HEK293 (cell line): ENCODE results near the gene ASF1A.
A peak's percentile ranks its signal among the peaks of the same experiment; 100 is the strongest.

ENCODE experiments used
- FEZF1 ChIP-seq: fragments of 450-650 bp; formaldehyde crosslinking; IDR thresholded peaks from 2 replicates; pipeline ENCODE4 v1.5.1; 2016; ENCODE audit warnings: missing biosample characterization, missing genetic modification characterization
- HIC1 ChIP-seq: fragments of 450-650 bp; formaldehyde crosslinking; IDR thresholded peaks from 2 replicates; pipeline ENCODE4 v1.5.1; 2016; ENCODE audit warnings: missing biosample characterization, missing genetic modification characterization
- HOXC10 ChIP-seq: sonication (generic); formaldehyde crosslinking; IDR thresholded peaks from 2 replicates; pipeline ENCODE4 v1.8.1; 2023; ENCODE audit warnings: mild to moderate bottlenecking, missing genetic modification reagents
- KLF8 ChIP-seq: fragments of 450-650 bp; formaldehyde crosslinking; IDR thresholded peaks from 2 replicates; pipeline ENCODE4 v1.5.1; 2016; ENCODE audit warnings: missing biosample characterization, missing genetic modification characterization
- OVOL3 ChIP-seq: fragments of 450-650 bp; formaldehyde crosslinking; IDR thresholded peaks from 2 replicates; pipeline ENCODE4 v1.5.1; 2016; ENCODE audit warnings: missing biosample characterization, missing genetic modification characterization
- PRDM6 ChIP-seq: fragments of 450-650 bp; formaldehyde crosslinking; IDR thresholded peaks from 2 replicates; pipeline ENCODE4 v1.5.1; 2017; ENCODE audit warnings: missing biosample characterization, missing genetic modification characterization
- RBAK ChIP-seq: fragments of 450-650 bp; formaldehyde crosslinking; IDR thresholded peaks from 2 replicates; pipeline ENCODE4 v1.5.1; 2016; ENCODE audit warnings: missing biosample characterization, missing genetic modification characterization
- ZBTB17 ChIP-seq: fragments of 450-650 bp; formaldehyde crosslinking; IDR thresholded peaks from 2 replicates; pipeline ENCODE4 v1.5.1; 2016; ENCODE audit warnings: missing biosample characterization, missing genetic modification characterization
- ZFP3 ChIP-seq: fragments of 450-650 bp; formaldehyde crosslinking; IDR thresholded peaks from 2 replicates; pipeline ENCODE4 v1.5.1; 2016; ENCODE audit warnings: low read depth, missing biosample characterization, missing genetic modification characterization
- ZIC2 ChIP-seq: fragments of 450-650 bp; formaldehyde crosslinking; IDR thresholded peaks from 2 replicates; pipeline ENCODE4 v1.5.1; 2016; ENCODE audit warnings: missing biosample characterization, missing genetic modification characterization
- ZNF155 ChIP-seq: fragments of 450-650 bp; formaldehyde crosslinking; IDR thresholded peaks from 2 replicates; pipeline ENCODE4 v1.5.1; 2016; ENCODE audit warnings: missing biosample characterization, missing genetic modification characterization
- ZNF2 ChIP-seq: fragments of 450-650 bp; formaldehyde crosslinking; IDR thresholded peaks from 2 replicates; pipeline ENCODE4 v1.5.1; 2016; ENCODE audit warnings: missing biosample characterization, missing genetic modification characterization
- ZNF223 ChIP-seq: fragments of 450-650 bp; formaldehyde crosslinking; IDR thresholded peaks from 2 replicates; pipeline ENCODE4 v1.5.1; 2016; ENCODE audit warnings: missing biosample characterization, missing genetic modification characterization
- ZNF24 ChIP-seq: fragments of 450-650 bp; formaldehyde crosslinking; IDR thresholded peaks from 2 replicates; pipeline ENCODE4 v1.5.1; 2016; ENCODE audit warnings: missing biosample characterization, missing genetic modification characterization
- ZNF37A ChIP-seq: fragments of 450-650 bp; IDR thresholded peaks from 2 replicates; pipeline ENCODE4 v1.5.1; 2018; ENCODE audit warnings: missing biosample characterization, missing genetic modification characterization
- ZNF391 ChIP-seq: fragments of 450-650 bp; formaldehyde crosslinking; IDR thresholded peaks from 2 replicates; pipeline ENCODE4 v1.5.1; 2016; ENCODE audit warnings: low read depth, missing biosample characterization, missing genetic modification characterization, borderline replicate concordance
- ZNF416 ChIP-seq: fragments of 450-650 bp; formaldehyde crosslinking; IDR thresholded peaks from 2 replicates; pipeline ENCODE4 v1.5.1; 2016; ENCODE audit warnings: missing biosample characterization, missing genetic modification characterization
- ZNF426 ChIP-seq: fragments of 450-650 bp; formaldehyde crosslinking; IDR thresholded peaks from 2 replicates; pipeline ENCODE4 v1.5.1; 2017; ENCODE audit warnings: missing biosample characterization, missing genetic modification characterization, mild to moderate bottlenecking, inconsistent platforms, moderate library complexity
- ZNF449 ChIP-seq: fragments of 450-650 bp; formaldehyde crosslinking; IDR thresholded peaks from 2 replicates; pipeline ENCODE4 v1.5.1; 2017; ENCODE audit warnings: missing biosample characterization, mild to moderate bottlenecking, missing genetic modification characterization, moderate library complexity
- ZNF530 ChIP-seq: fragments of 450-650 bp; formaldehyde crosslinking; IDR thresholded peaks from 2 replicates; pipeline ENCODE4 v1.5.1; 2016; ENCODE audit warnings: low read depth, missing biosample characterization, missing genetic modification characterization
- ZNF600 ChIP-seq: fragments of 450-650 bp; formaldehyde crosslinking; IDR thresholded peaks from 2 replicates; pipeline ENCODE4 v1.5.1; 2016; ENCODE audit warnings: missing biosample characterization, missing genetic modification characterization
- ZNF610 ChIP-seq: fragments of 450-650 bp; formaldehyde crosslinking; IDR thresholded peaks from 2 replicates; pipeline ENCODE4 v1.5.1; 2016; ENCODE audit warnings: missing biosample characterization, missing genetic modification characterization, borderline replicate concordance
- ZNF664 ChIP-seq: fragments of 450-650 bp; formaldehyde crosslinking; IDR thresholded peaks from 2 replicates; pipeline ENCODE4 v1.5.1; 2016; ENCODE audit warnings: missing biosample characterization, missing genetic modification characterization
- ZNF670 ChIP-seq: fragments of 450-650 bp; formaldehyde crosslinking; IDR thresholded peaks from 2 replicates; pipeline ENCODE4 v1.5.1; 2016; ENCODE audit warnings: missing biosample characterization, missing genetic modification characterization, low read depth
- ZNF776 ChIP-seq: fragments of 450-650 bp; formaldehyde crosslinking; IDR thresholded peaks from 2 replicates; pipeline ENCODE4 v1.5.0; 2017; ENCODE audit warnings: missing biosample characterization, missing genetic modification characterization, borderline replicate concordance
- ZNF785 ChIP-seq: fragments of 450-650 bp; formaldehyde crosslinking; IDR thresholded peaks from 2 replicates; pipeline ENCODE4 v1.5.1; 2016; ENCODE audit warnings: missing biosample characterization, missing genetic modification characterization
- ZNF792 ChIP-seq: fragments of 450-650 bp; formaldehyde crosslinking; IDR thresholded peaks from 2 replicates; pipeline ENCODE4 v1.5.1; 2016; ENCODE audit warnings: missing biosample characterization, missing genetic modification characterization
- ZNF843 ChIP-seq: fragments of 450-650 bp; formaldehyde crosslinking; IDR thresholded peaks from 2 replicates; pipeline ENCODE4 v1.5.1; 2016; ENCODE audit warnings: missing biosample characterization, missing genetic modification characterization
- ZSCAN16 ChIP-seq: fragments of 450-650 bp; formaldehyde crosslinking; IDR thresholded peaks from 2 replicates; pipeline ENCODE4 v1.5.1; 2016; ENCODE audit warnings: missing biosample characterization, missing genetic modification characterization
- TF ChIP-seq, protein P1 (sequence below): fragments of 450-650 bp; formaldehyde crosslinking; IDR thresholded peaks from 2 replicates; pipeline ENCODE4 v1.5.1; 2016; ENCODE audit warnings: missing biosample characterization, missing genetic modification characterization
- TF ChIP-seq, protein P2 (sequence below): fragments of 450-650 bp; formaldehyde crosslinking; IDR thresholded peaks from 2 replicates; pipeline ENCODE4 v1.5.1; 2017; ENCODE audit warnings: missing biosample characterization, missing genetic modification characterization
- TF ChIP-seq, protein P3 (sequence below): fragments of 450-650 bp; formaldehyde crosslinking; IDR thresholded peaks from 2 replicates; pipeline ENCODE4 v1.5.1; 2016; ENCODE audit warnings: missing biosample characterization, missing genetic modification characterization

ASF1A gene

DNA sequence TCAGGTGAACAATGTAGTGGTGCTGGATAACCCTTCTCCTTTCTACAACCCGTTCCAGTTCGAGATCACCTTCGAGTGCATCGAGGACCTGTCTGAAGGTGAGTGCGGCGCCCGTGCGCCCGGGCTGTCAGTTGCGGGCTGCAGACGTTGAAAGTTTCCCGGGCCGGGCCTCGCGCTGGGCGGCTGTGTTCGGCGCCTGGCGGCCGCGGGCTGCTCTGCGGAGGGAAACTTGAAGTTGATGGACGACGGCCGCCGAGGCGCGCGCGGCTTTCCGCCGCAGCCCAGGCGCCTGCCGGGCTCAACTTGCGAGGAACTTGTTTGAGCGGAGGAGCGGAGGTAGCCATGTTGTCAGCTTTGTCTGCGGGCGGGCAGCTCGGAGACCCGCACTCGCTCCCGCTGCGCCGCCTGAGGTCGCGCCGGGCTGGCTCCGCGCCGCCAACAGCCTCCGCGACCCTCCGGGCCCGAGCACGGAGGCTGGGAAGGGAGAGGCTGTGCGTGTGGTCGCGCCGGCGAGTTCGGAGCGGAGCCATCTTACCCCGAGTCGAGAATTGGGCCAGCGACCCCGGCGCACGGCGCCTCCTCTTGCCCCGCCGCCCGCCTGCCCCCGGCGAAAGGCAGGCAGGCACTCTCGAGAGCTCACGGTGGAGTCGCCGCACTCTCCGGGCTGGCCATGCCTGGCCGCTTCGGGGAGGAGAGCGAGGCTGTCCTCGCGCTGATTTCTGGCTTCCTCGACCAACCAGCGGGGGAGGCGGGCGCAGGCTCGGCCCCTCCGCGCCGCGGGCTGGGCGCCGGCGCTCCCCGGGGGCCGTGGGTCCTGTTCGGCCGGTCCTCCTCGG is 691 bp downstream of the ASF1A start (continued):
- TF ChIP-seq ZNF24 (tag by site-specific recombination) = no peak
- no peak for TF ChIP-seq ZNF785 (tag by site-specific recombination)
- TF ChIP-seq ZNF610 (tag by site-specific recombination) = no peak
- TF ChIP-seq HIC1 = no peak; the same call in 1 of the 2 replicates
- TF ChIP-seq ZNF843 = no peak
- TF ChIP-seq ZIC2 (tag by site-specific recombination) = peak; percentile 31; the same call in 1 of the 2 replicates
- no peak for TF ChIP-seq ZNF776
- no peak for TF ChIP-seq ZNF155
- TF ChIP-seq OVOL3 = no peak
- TF ChIP-seq, protein P1, sequence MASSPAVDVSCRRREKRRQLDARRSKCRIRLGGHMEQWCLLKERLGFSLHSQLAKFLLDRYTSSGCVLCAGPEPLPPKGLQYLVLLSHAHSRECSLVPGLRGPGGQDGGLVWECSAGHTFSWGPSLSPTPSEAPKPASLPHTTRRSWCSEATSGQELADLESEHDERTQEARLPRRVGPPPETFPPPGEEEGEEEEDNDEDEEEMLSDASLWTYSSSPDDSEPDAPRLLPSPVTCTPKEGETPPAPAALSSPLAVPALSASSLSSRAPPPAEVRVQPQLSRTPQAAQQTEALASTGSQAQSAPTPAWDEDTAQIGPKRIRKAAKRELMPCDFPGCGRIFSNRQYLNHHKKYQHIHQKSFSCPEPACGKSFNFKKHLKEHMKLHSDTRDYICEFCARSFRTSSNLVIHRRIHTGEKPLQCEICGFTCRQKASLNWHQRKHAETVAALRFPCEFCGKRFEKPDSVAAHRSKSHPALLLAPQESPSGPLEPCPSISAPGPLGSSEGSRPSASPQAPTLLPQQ (tag by site-specific recombination) = no peak
- no peak for TF ChIP-seq ZNF449 (tag by site-specific recombination)
- no peak for TF ChIP-seq ZFP3 (tag by site-specific recombination)
- no peak for TF ChIP-seq ZNF530 (tag by site-specific recombination)
- no peak for TF ChIP-seq ZNF600
- TF ChIP-seq HOXC10 (CRISPR knock-in tag) = peak; percentile 96; the same call in 1 of the 2 replicates
- TF ChIP-seq KLF8 (tag by site-specific recombination) = peak; percentile 10; the same call in 1 of the 2 replicates
- no peak for TF ChIP-seq ZNF416 (tag by site-specific recombination)
- TF ChIP-seq, protein P2, sequence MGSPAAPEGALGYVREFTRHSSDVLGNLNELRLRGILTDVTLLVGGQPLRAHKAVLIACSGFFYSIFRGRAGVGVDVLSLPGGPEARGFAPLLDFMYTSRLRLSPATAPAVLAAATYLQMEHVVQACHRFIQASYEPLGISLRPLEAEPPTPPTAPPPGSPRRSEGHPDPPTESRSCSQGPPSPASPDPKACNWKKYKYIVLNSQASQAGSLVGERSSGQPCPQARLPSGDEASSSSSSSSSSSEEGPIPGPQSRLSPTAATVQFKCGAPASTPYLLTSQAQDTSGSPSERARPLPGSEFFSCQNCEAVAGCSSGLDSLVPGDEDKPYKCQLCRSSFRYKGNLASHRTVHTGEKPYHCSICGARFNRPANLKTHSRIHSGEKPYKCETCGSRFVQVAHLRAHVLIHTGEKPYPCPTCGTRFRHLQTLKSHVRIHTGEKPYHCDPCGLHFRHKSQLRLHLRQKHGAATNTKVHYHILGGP = no peak
- no peak for TF ChIP-seq ZNF37A (tag by site-specific recombination)
- no peak for TF ChIP-seq ZNF426 (tag by site-specific recombination)
- TF ChIP-seq PRDM6 = no peak
- no peak for TF ChIP-seq ZNF664 (tag by site-specific recombination)
- no peak for TF ChIP-seq ZNF792 (tag by site-specific recombination)
- TF ChIP-seq ZNF391 = no peak
- TF ChIP-seq RBAK (tag by site-specific recombination) = no peak
- TF ChIP-seq ZNF2 = peak; percentile 52
- TF ChIP-seq, protein P3, sequence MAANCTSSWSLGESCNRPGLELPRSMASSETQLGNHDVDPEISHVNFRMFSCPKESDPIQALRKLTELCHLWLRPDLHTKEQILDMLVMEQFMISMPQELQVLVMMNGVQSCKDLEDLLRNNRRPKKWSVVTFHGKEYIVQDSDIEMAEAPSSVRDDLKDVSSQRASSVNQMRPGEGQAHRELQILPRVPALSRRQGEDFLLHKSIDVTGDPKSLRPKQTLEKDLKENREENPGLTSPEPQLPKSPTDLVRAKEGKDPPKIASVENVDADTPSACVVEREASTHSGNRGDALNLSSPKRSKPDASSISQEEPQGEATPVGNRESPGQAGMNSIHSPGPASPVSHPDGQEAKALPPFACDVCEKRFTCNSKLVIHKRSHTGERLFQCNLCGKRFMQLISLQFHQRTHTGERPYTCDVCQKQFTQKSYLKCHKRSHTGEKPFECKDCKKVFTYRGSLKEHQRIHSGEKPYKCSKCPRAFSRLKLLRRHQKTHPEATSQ = no peak
- no peak for TF ChIP-seq ZNF223
- TF ChIP-seq ZSCAN16 (tag by site-specific recombination) = no peak
- TF ChIP-seq ZBTB17 (tag by site-specific recombination) = peak; percentile 67
- TF ChIP-seq FEZF1 (tag by site-specific recombination) = no peak
- TF ChIP-seq ZNF670 (tag by site-specific recombination) = no peak
